HepG2 (cell line): ENCODE data around the gene APOL5. TPM values are rescaled to one million over a fixed set of nuclear protein-coding genes. Genes with fewer than 3 reads are reported as not detected.

Experiments used
- ATAC-seq: fragments of 200-7000 bp; cut with Tn5 transposase; 3 replicates; pipeline ENCODE4 v1.9.1; 2020; ENCODE audit warnings: mild to moderate bottlenecking, moderate library complexity
- Bru-seq: library from RNA; stranded (reverse); fragments of 400-500 nt; gene quantifications from one replicate; lab custom pipeline; 2021; lab: Mats Ljungman, UMichigan
- BruChase-seq, 2 experiments: library from RNA; stranded (reverse); fragments of 400-500 nt; gene quantifications; one replicate each; lab custom pipeline; 2021; lab: Mats Ljungman, UMichigan
- BruUV-seq: library from RNA; stranded (reverse); fragments of 400-500 nt; replicated peaks from 2 replicates; lab custom pipeline; 2021; lab: Mats Ljungman, UMichigan
- CTCF ChIA-PET: fragments of 300-600 bp; formaldehyde crosslinking; extraction: SDS; loops from one replicate; lab custom pipeline; 2021; ENCODE audit warnings: low total read pairs, inconsistent platforms, low intra/inter-chr PET ratio; lab: Yijun Ruan, JAX
- POLR2A ChIA-PET: fragments of 350-600 bp; sonication (Branson Sonifier 250); formaldehyde crosslinking; loops from one replicate; lab custom pipeline; 2020; ENCODE audit warnings: antibody characterized with exemption, inconsistent platforms; lab: Yijun Ruan, JAX
- DNase-seq: peaks from one replicate; pipeline ENCODE4 v3.0.0-alpha.2; 2015; ENCODE audit warnings: low spot score
- FAIRE-seq: peaks from 3 replicates; lab custom pipeline; 2011; peaks lifted over from hg19 to GRCh38; lab: Jason Lieb, UNC
- H2AFZ ChIP-seq: one replicate; pipeline ENCODE4 v1.6.1; 2011; ENCODE audit warnings: low read length, inconsistent platforms
- H3K27ac ChIP-seq: fragments of 300-600 bp; 3 replicates; pipeline ENCODE4 v1.8.0; 2011; ENCODE audit warnings: mixed run types, mild to moderate bottlenecking, mixed read lengths, low read length, inconsistent platforms; ENCODE audit not compliant: insufficient read depth; ENCODE audit errors: extremely low read length
- H3K27me3 ChIP-seq, 2 experiments: fragments of 200-600 bp in 1 of 2; 2 replicates in 1 of 2; 3 replicates in 1 of 2; pipeline versions ENCODE4 v1.6.0 to v1.8.0; 2011; ENCODE audit warnings: low read length in 2 of 2, mild to moderate bottlenecking in 2 of 2, moderate library complexity in 2 of 2, inconsistent platforms in 1 of 2; ENCODE audit not compliant: insufficient read depth in 2 of 2, control insufficient read depth in 1 of 2
- H3K36me3 ChIP-seq, 2 experiments: fragments of 200-600 bp in 1 of 2; replicated peaks in 1 of 2; 2 replicates in 1 of 2; 3 replicates in 1 of 2; pipeline versions ENCODE4 v1.5.1 to v1.8.0; 2011; ENCODE audit warnings: low read length in 2 of 2, inconsistent platforms in 1 of 2; ENCODE audit not compliant: insufficient read depth in 2 of 2, control insufficient read depth in 1 of 2
- H3K4me1 ChIP-seq: 2 replicates; pipeline ENCODE4 v1.5.1; 2012; ENCODE audit warnings: low read length, inconsistent platforms; ENCODE audit not compliant: insufficient read depth
- H3K4me2 ChIP-seq: 2 replicates; pipeline ENCODE4 v1.6.0; 2011; ENCODE audit warnings: low read depth, low read length, inconsistent platforms
- H3K4me3 ChIP-seq, 3 experiments: fragments of 200-600 bp in 1 of 3; sonication (generic), shearing (Covaris generic) in 1 of 3; replicated peaks in 1 of 3; 2 replicates each; pipeline ENCODE4 v1.5.1; 2011 to 2016; ENCODE audit warnings: low read length in 3 of 3, inconsistent platforms in 2 of 3, low read depth in 2 of 3, mild to moderate bottlenecking in 2 of 3, control low read depth in 1 of 3, mixed read lengths in 1 of 3; ENCODE audit not compliant: insufficient read depth in 1 of 3
- H3K79me2 ChIP-seq: one replicate; pipeline ENCODE4 v1.6.1; 2011; ENCODE audit warnings: low read length, inconsistent platforms; ENCODE audit not compliant: insufficient read depth
- H3K9ac ChIP-seq: 2 replicates; pipeline ENCODE4 v1.6.0; 2011; ENCODE audit warnings: mild to moderate bottlenecking, low read depth, low read length, inconsistent platforms; ENCODE audit not compliant: insufficient read depth
- H3K9me3 ChIP-seq: 2 replicates; pipeline ENCODE4 v1.5.1; 2012; ENCODE audit warnings: mild to moderate bottlenecking, low read length
- H4K20me1 ChIP-seq: 2 replicates; pipeline ENCODE4 v1.6.0; 2011; ENCODE audit warnings: inconsistent platforms, mild to moderate bottlenecking, low read length, moderate library complexity; ENCODE audit not compliant: insufficient read depth
- CEBPZ ChIP-seq: IDR thresholded peaks from 2 replicates; pipeline ENCODE4 v1.6.1; 2012; ENCODE audit warnings: low read length, improper control_type of control experiment
- HDAC1 ChIP-seq: sonication (generic); formaldehyde crosslinking; IDR thresholded peaks from 2 replicates; pipeline ENCODE4 v1.5.1; 2020; ENCODE audit warnings: mild to moderate bottlenecking, missing genetic modification reagents
- IKZF1 ChIP-seq: fragments of 450-650 bp; IDR thresholded peaks from 2 replicates; pipeline ENCODE4 v1.7.1; 2016
- IKZF5 ChIP-seq: IDR thresholded peaks from 2 replicates; pipeline ENCODE4 v1.6.1; 2018; ENCODE audit warnings: missing genetic modification reagents, mild to moderate bottlenecking, missing compliant biosample characterization
- PRPF4 ChIP-seq: fragments of 200-400 bp; formaldehyde crosslinking; IDR thresholded peaks from 2 replicates; pipeline ENCODE4 v1.6.1; 2016; ENCODE audit warnings: low read length, low read depth; ENCODE audit not compliant: poor library complexity, severe bottlenecking
- TP53 ChIP-seq: sonication (generic); formaldehyde crosslinking; conservative IDR thresholded peaks from 2 replicates; pipeline ENCODE4 v1.4.0; 2020; ENCODE audit warnings: missing genetic modification reagents
- ZNF142 ChIP-seq: sonication (generic); formaldehyde crosslinking; IDR thresholded peaks from 2 replicates; pipeline ENCODE4 v1.4.0; 2020; ENCODE audit warnings: missing genetic modification reagents
- ZNF232 ChIP-seq: sonication (generic); formaldehyde crosslinking; IDR thresholded peaks from 2 replicates; pipeline ENCODE4 v1.4.0; 2020; ENCODE audit warnings: missing genetic modification reagents, borderline replicate concordance
- ZNF616 ChIP-seq: sonication (generic); formaldehyde crosslinking; IDR thresholded peaks from 2 replicates; pipeline ENCODE4 v1.5.0; 2020; ENCODE audit warnings: low read depth, mild to moderate bottlenecking, missing genetic modification reagents
- ZNF772 ChIP-seq: sonication (generic); formaldehyde crosslinking; IDR thresholded peaks from 2 replicates; pipeline ENCODE4 v1.5.0; 2020; ENCODE audit warnings: mild to moderate bottlenecking, missing genetic modification reagents
- WGBS: methylation state at CpG from one replicate; pipeline ENCODE4 v1.1.6; 2017; ENCODE audit warnings: low lambda C conversion rate; 5-methylcytosine and 5-hydroxymethylcytosine counted together
- in situ Hi-C: cut with HindIII; loops from 2 replicates; pipeline ENCODE4 v1.10.0; 2017; ENCODE audit warnings: low pct_unique_long_range_greater_than_20kb; ENCODE audit not compliant: extremely low pct_ligation_motif_present
- intact Hi-C: fragments of 100-400 bp; cut with micrococcal nuclease; formaldehyde crosslinking; loops from one replicate; pipeline ENCODE4 v1.10.0; 2022; ENCODE audit not compliant: unreplicated experiment
- long read RNA-seq, 2 experiments: library from RNA in 1 of 2; library from polyadenylated mRNA in 1 of 2; stranded (forward) in 1 of 2; unstranded in 1 of 2; transcript quantifications; one replicate each; pipeline ENCODE4 v2.0.0, GENCODE V29; 2019 to 2022
- polyA minus RNA-seq, 3 experiments: library from RNA; depleted of rRNA, polyadenylated mRNA; stranded (reverse); fragments of >200 nt; gene quantifications; 2 replicates each; pipeline ENCODE4 v1.2.3, GENCODE V29; 2011; ENCODE audit warnings: low replicate concordance in 1 of 3
- polyA plus RNA-seq, 8 experiments: library from polyadenylated mRNA; depleted of rRNA in 3 of 8; stranded (reverse) in 7 of 8; unstranded in 1 of 8; fragments of >200 nt; fragmentation: Illumina TruSeq in 4 of 8; extraction: Trizol in 4 of 8; gene quantifications; 2 replicates each; pipeline versions ENCODE4 v1.2.1 to v1.2.3, GENCODE V29; 2011 to 2016; ENCODE audit warnings: low read depth in 4 of 8, missing spikeins in 1 of 8, mixed read lengths in 1 of 8; ENCODE audit not compliant: insufficient read depth in 1 of 8
- total RNA-seq, 5 experiments: library from RNA; depleted of rRNA; stranded (reverse); fragments of >200 nt; fragmentation: Illumina TruSeq; extraction: Trizol; gene quantifications; 2 replicates each; pipeline ENCODE4 v1.2.3, GENCODE V29; 2016; ENCODE audit warnings: low read depth in 1 of 5

The APOL5 gene
- total RNA-seq (2016; rRNA removed; fragmentation: Illumina TruSeq; extraction: Trizol) (not detected in 2 replicates), polyA plus RNA-seq (2011; rRNA removed) (not detected in 2 replicates), polyA minus RNA-seq (2011; rRNA and poly(A)+ RNA removed; ENCODE audit: low replicate concordance) (not detected in 2 replicates), Bru-seq, nascent RNA (not detected), BruChase-seq, experiment 1, labeled RNA remaining after a 6-hour chase (not detected), BruChase-seq, experiment 2, labeled RNA remaining after a 2-hour chase (percentile 15 among the genes with signal in this experiment)
- total RNA-seq (2016; cell fraction: cytosol; rRNA removed; fragmentation: Illumina TruSeq; extraction: Trizol; ENCODE audit: low read depth) = not detected in 2 replicates
- not detected in 2 replicates for total RNA-seq (2016; cell fraction: insoluble cytoplasmic fraction; rRNA removed; fragmentation: Illumina TruSeq; extraction: Trizol)
- not detected in 2 replicates for total RNA-seq (2016; cell fraction: membrane; rRNA removed; fragmentation: Illumina TruSeq; extraction: Trizol)
- total RNA-seq (2016; cell fraction: nucleus; rRNA removed; fragmentation: Illumina TruSeq; extraction: Trizol) = not detected in 2 replicates
- polyA plus RNA-seq (2011; cell fraction: cytosol; rRNA removed) = not detected in 2 replicates
- polyA plus RNA-seq (2011; cell fraction: nucleus; rRNA removed) = not detected in 2 replicates
- polyA plus RNA-seq (2012) = not detected in 2 replicates
- not detected in 2 replicates for polyA plus RNA-seq (2016; cell fraction: cytosol; fragmentation: Illumina TruSeq; extraction: Trizol; ENCODE audit: low read depth)
- polyA plus RNA-seq (2016; cell fraction: insoluble cytoplasmic fraction; fragmentation: Illumina TruSeq; extraction: Trizol; ENCODE audit: low read depth) = not detected in 2 replicates
- not detected in 2 replicates for polyA plus RNA-seq (2016; cell fraction: membrane; fragmentation: Illumina TruSeq; extraction: Trizol; ENCODE audit: low read depth)
- polyA plus RNA-seq (2016; cell fraction: nucleus; fragmentation: Illumina TruSeq; extraction: Trizol; ENCODE audit: insufficient read depth, low read depth) = not detected in 2 replicates
- not detected in 2 replicates for polyA minus RNA-seq (2011; cell fraction: cytosol; rRNA and poly(A)+ RNA removed)
- polyA minus RNA-seq (2011; cell fraction: nucleus; rRNA and poly(A)+ RNA removed) = not detected in 2 replicates
- long read RNA-seq, experiment 1 = 0 reads
- long read RNA-seq, experiment 2 = 0 reads

- DNase-seq (no peak), ATAC-seq (no peak), FAIRE-seq (no peak)
- Histone ChIP-seq H3K4me2 (no peak within 1 kb of the TSS), H4K20me1 (no peaks in the 10 kb centered on the region), H3K4me1 (no peaks in the 10 kb centered on the region), H3K4me3 (no peak within 1 kb of the TSS), H3K27me3 (no peaks in the 10 kb centered on the region), H3K36me3 (no peaks in the 10 kb centered on the region), H3K27ac (no peak within 1 kb of the TSS), H3K79me2 (no peaks in the 10 kb centered on the region), H3K9me3 (no peaks in the 10 kb centered on the region; the same call in 1 of the 2 replicates), H2AFZ (no peak within 1 kb of the TSS), H3K9ac (no peak within 1 kb of the TSS)
- in situ Hi-C loops (no loop called here), intact Hi-C loops (no loop called here)
- ChIA-PET CTCF (no interaction called here), POLR2A (no interaction called here)
- BruUV-seq = no TSS peak
- WGBS = 38% methylated on average over 3 of the region's 3 CpGs
- TF ChIP-seq ZNF772 (CRISPR knock-in tag) (no peak), CEBPZ (no peak), ZNF142 (CRISPR knock-in tag) (no peak), PRPF4 (no peak), ZNF232 (CRISPR knock-in tag) (no peak), IKZF5 (CRISPR knock-in tag) (no peak), TP53 (CRISPR knock-in tag) (no peak), IKZF1 (no peak), ZNF616 (CRISPR knock-in tag) (no peak), HDAC1 (CRISPR knock-in tag) (no peak)
Measured at GRCh38 chr22:35717572-35717971, at the start of gene APOL5. TSS of gene APOL5 (plus strand) at chr22:35717872. CDS start at chr22:35717872, 0 bp downstream.
